Activated T-cell treated with anti-CD3 and anti-CD28 coated beads, Interleukin-2, amount 50 U/mL, for 1 hour (primary cell): ENCODE data around the gene SERPINA10.
"Not testable (repeated sequence)": the region's sequence is repeated elsewhere in the genome, so short reads cannot be mapped to it uniquely, and the experiment has no call there.

Experiments used
- DNase-seq: peaks from one replicate; pipeline ENCODE4 v3.0.0-alpha.2; 2020

SERPINA10 gene

GRCh38 chr14:94313991-94314655 is 21.1 kb upstream of the SERPINA10 start:
- no peak for DNase-seq

GRCh38 chr14:94312481-94313246 is 19.6 kb upstream of the SERPINA10 start:
- no peak for DNase-seq

GRCh38 chr14:94310248-94310647 is 17.2 kb upstream of the SERPINA10 start:
- no peak for DNase-seq

- DNase-seq: no peak
Observed at GRCh38 chr14:94309721-94310120, 16.7 kb upstream of the SERPINA10 start.

- no peak for DNase-seq
Observed at GRCh38 chr14:94307410-94307992, 14.4 kb upstream of the SERPINA10 start.

GRCh38 chr14:94306047-94306978 is 13.2 kb upstream of the SERPINA10 start:
- DNase-seq: no peak

GRCh38 chr14:94305620-94306019 is 12.6 kb upstream of the SERPINA10 start:
- DNase-seq: no peak

GRCh38 chr14:94304243-94304642 is 11.2 kb upstream of the SERPINA10 start:
- no peak for DNase-seq

- no peak for DNase-seq
Observed at GRCh38 chr14:94303111-94303510, 10.0 kb upstream of the SERPINA10 start.

- no peak for DNase-seq
Observed at GRCh38 chr14:94298130-94298529, 5.1 kb upstream of the SERPINA10 start.

- not testable (repeated sequence) for DNase-seq
Observed at GRCh38 chr14:94296181-94296545, 3.1 kb upstream of the SERPINA10 start.

- DNase-seq: no peak
Observed at GRCh38 chr14:94295360-94296180, 2.5 kb upstream of the SERPINA10 start.

GRCh38 chr14:94293578-94293924 is 483 bp upstream of the SERPINA10 start:
- DNase-seq: no peak

GRCh38 chr14:94292526-94292871 is 569 bp downstream of the SERPINA10 start:
- DNase-seq: no peak

GRCh38 chr14:94291906-94292525 is 1.1 kb downstream of the SERPINA10 start:
- DNase-seq: no peak

- DNase-seq: no peak
Observed at GRCh38 chr14:94291159-94291905, 1.7 kb downstream of the SERPINA10 start.

GRCh38 chr14:94290197-94290596 is 2.9 kb downstream of the SERPINA10 start:
- DNase-seq: no peak

GRCh38 chr14:94288610-94289465 is 4.2 kb downstream of the SERPINA10 start:
- DNase-seq: no peak

- DNase-seq: no peak
Observed at GRCh38 chr14:94285158-94285557, 7.9 kb downstream of the SERPINA10 start.

- DNase-seq: no peak
Observed at GRCh38 chr14:94284221-94284620, 8.8 kb downstream of the SERPINA10 start.
